Gastrocnemius medialis (tissue), 4 donors: ENCODE results near the gene TOR1AIP2. TPM values are rescaled to one million over a fixed set of nuclear protein-coding genes. Genes with fewer than 3 reads are reported as not detected.
A peak's percentile ranks its signal among the peaks of the same experiment; 100 is the strongest.

ENCODE experiments used
- ATAC-seq, 2 donors: fragments of 150-250 bp; one replicate each; pipeline ENCODE4 v1.9.1; 2016
- DNase-seq, 2 donors: peaks; one replicate each; pipeline ENCODE4 v3.0.0-alpha.2; 2019
- H3K27ac ChIP-seq, 4 donors: fragments of 200-600 bp; sonication (generic); 1 replicate in 1 of 4; 2 replicates in 3 of 4; pipeline ENCODE4 v1.5.1; 2016 to 2018; ENCODE audit warnings: mild to moderate bottlenecking in 2 of 4, moderate library complexity in 1 of 4
- H3K27me3 ChIP-seq, 3 donors: fragments of 200-600 bp; sonication (generic) in 2 of 3; 1 replicate in 1 of 3; 2 replicates in 2 of 3; pipeline versions ENCODE4 v1.5.1 to v1.6.0; 2016 to 2019; ENCODE audit warnings: mild to moderate bottlenecking in 1 of 3, moderate library complexity in 1 of 3
- H3K36me3 ChIP-seq, 2 donors: fragments of 200-600 bp; sonication (generic) in 1 of 2; one replicate each; pipeline ENCODE4 v1.5.1; 2017 to 2018
- H3K4me1 ChIP-seq, 2 donors: fragments of 200-600 bp; sonication (generic) in 1 of 2; one replicate each; pipeline ENCODE4 v1.5.1; 2016 to 2017; ENCODE audit warnings: mild to moderate bottlenecking in 2 of 2
- H3K4me3 ChIP-seq, 4 donors: fragments of 200-600 bp; sonication (generic) in 3 of 4; 1 replicate in 1 of 4; 2 replicates in 3 of 4; pipeline ENCODE4 v1.5.1; 2016 to 2019; ENCODE audit warnings: mild to moderate bottlenecking in 2 of 4
- H3K9me3 ChIP-seq, 3 donors: fragments of 200-600 bp; sonication (generic) in 2 of 3; 1 replicate in 1 of 3; 2 replicates in 2 of 3; pipeline ENCODE4 v1.5.1; 2016 to 2019
- POLR2A ChIP-seq, 2 donors: fragments of 450-650 bp; IDR thresholded peaks; one replicate each; pipeline ENCODE4 v1.6.1; 2017; ENCODE audit warnings: antibody characterized with exemption in 2 of 2, mild to moderate bottlenecking in 2 of 2, moderate library complexity in 2 of 2
- in situ Hi-C, 4 donors: fragments of 200-750 bp; cut with MboI; loops; one replicate each; pipeline versions ENCODE4 v1.15.0 to v1.8.0; 2017; ENCODE audit warnings: low sequenced_read_pairs in 4 of 4
- intact Hi-C: fragments of 100-400 bp; cut with DNase I; formaldehyde crosslinking; loops from one replicate; pipeline ENCODE4 v1.15.1; 2023; ENCODE audit warnings: low total_unique reads
- total RNA-seq, 4 donors: library from RNA; depleted of rRNA; stranded (reverse); fragments of >200 nt; gene quantifications; one replicate each; pipeline versions ENCODE4 v1.1.0 to v1.2.3, GENCODE V29; 2016
- TF ChIP-seq, protein P1 (sequence below), 5 experiments: fragments of 450-650 bp in 3 of 5; fragments of 200-600 bp in 2 of 5; sonication (generic) in 2 of 5; IDR thresholded peaks in 4 of 5; conservative IDR thresholded peaks in 1 of 5; 1 replicate in 4 of 5; 2 replicates in 1 of 5; pipeline ENCODE4 v1.5.1; 2016 to 2019; ENCODE audit warnings: antibody characterized with exemption in 5 of 5, mild to moderate bottlenecking in 3 of 5, moderate library complexity in 3 of 5

The TOR1AIP2 gene
- total RNA-seq, 4 donors from 2014 or later: 78.7 to 274 (median 129) TPM

DNA sequence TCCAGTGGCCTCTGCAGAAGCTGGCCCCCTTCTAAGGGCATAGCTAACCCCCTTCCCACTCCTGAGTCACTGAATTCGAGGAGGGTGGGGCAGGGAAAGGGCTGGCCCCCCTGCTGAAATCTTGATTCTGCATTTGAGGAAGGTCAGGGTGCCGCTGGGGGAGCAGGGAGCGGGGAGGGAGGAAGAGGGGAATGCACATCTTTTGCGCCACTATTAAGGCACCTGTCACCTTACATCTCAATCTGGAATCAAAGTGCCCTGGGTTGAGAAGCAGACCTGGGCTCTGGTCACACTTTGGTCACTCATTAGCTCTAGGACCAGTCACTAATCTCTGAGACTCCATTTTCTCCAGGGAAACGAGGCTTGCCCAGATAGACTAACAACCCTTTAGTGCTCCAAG lies 62.0 kb downstream of the TOR1AIP2 start:
- in situ Hi-C loops (loop anchor here in 1 of 4 donors (25.0 kb wide), 1 partner anchor 728 kb away; the partner anchor contains the start of gene TOR3A), intact Hi-C loops (no loop called here)
- Histone ChIP-seq H3K4me3 (peak overlapping the region; percentile 43 to 78 (median 46)), H3K4me1 (peaks cover 14 to 19% of the 10 kb centered on the region in 2 donors), H3K27me3 (peaks cover 0 to 9% (median 5%) of the 10 kb centered on the region in 3 donors), H3K36me3 (no peaks in the 10 kb centered on the region), H3K9me3 (no peaks in the 10 kb centered on the region), H3K27ac (peak overlapping the region; percentile 38 to 51 (median 42))
- no peak for TF ChIP-seq POLR2A (IDR thresholded peaks at IDR 0.05)
- TF ChIP-seq, protein P1, sequence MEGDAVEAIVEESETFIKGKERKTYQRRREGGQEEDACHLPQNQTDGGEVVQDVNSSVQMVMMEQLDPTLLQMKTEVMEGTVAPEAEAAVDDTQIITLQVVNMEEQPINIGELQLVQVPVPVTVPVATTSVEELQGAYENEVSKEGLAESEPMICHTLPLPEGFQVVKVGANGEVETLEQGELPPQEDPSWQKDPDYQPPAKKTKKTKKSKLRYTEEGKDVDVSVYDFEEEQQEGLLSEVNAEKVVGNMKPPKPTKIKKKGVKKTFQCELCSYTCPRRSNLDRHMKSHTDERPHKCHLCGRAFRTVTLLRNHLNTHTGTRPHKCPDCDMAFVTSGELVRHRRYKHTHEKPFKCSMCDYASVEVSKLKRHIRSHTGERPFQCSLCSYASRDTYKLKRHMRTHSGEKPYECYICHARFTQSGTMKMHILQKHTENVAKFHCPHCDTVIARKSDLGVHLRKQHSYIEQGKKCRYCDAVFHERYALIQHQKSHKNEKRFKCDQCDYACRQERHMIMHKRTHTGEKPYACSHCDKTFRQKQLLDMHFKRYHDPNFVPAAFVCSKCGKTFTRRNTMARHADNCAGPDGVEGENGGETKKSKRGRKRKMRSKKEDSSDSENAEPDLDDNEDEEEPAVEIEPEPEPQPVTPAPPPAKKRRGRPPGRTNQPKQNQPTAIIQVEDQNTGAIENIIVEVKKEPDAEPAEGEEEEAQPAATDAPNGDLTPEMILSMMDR (IDR thresholded peaks at IDR 0.05 in 4 of 5, conservative IDR thresholded peaks at IDR 0.05 in 1 of 5): no peak
- DNase-seq (no peak), ATAC-seq (no peak)

DNA sequence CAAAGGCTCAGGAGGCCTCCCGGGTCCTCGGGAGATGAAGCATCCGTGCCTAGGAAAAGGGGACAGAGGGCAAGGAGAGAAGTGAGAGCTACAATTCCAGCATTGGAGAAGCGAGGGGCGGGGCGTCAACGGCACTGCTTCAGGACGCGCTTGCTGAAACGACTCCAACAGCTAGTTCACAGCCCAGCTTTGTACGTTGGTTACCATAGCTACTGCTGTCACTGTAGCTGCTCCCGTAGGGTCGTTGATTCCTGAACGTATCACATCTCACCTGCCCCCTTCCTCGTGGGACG lies 63.1 kb downstream of the TOR1AIP2 start:
- Histone ChIP-seq H3K4me1 (peaks cover 14 to 19% of the 10 kb centered on the region in 2 donors), H3K27me3 (peaks cover 4 to 9% (median 5%) of the 10 kb centered on the region in 3 donors), H3K9me3 (no peaks in the 10 kb centered on the region), H3K36me3 (no peaks in the 10 kb centered on the region), H3K27ac (peak overlapping the region in 2 of 4 donors; percentile 45 to 51), H3K4me3 (peak overlapping the region; percentile 43 to 78 (median 46))
- in situ Hi-C loops (loop anchor here in 1 of 4 donors (25.0 kb wide), 1 partner anchor 727 kb away; the partner anchor contains the start of gene TOR3A), intact Hi-C loops (no loop called here)
- no peak for DNase-seq
- no peak for TF ChIP-seq POLR2A (IDR thresholded peaks at IDR 0.05)
- TF ChIP-seq, protein P1 (IDR thresholded peaks at IDR 0.05 in 4 of 5, conservative IDR thresholded peaks at IDR 0.05 in 1 of 5): no peak
- ATAC-seq: peak; percentile 37 to 67

DNA sequence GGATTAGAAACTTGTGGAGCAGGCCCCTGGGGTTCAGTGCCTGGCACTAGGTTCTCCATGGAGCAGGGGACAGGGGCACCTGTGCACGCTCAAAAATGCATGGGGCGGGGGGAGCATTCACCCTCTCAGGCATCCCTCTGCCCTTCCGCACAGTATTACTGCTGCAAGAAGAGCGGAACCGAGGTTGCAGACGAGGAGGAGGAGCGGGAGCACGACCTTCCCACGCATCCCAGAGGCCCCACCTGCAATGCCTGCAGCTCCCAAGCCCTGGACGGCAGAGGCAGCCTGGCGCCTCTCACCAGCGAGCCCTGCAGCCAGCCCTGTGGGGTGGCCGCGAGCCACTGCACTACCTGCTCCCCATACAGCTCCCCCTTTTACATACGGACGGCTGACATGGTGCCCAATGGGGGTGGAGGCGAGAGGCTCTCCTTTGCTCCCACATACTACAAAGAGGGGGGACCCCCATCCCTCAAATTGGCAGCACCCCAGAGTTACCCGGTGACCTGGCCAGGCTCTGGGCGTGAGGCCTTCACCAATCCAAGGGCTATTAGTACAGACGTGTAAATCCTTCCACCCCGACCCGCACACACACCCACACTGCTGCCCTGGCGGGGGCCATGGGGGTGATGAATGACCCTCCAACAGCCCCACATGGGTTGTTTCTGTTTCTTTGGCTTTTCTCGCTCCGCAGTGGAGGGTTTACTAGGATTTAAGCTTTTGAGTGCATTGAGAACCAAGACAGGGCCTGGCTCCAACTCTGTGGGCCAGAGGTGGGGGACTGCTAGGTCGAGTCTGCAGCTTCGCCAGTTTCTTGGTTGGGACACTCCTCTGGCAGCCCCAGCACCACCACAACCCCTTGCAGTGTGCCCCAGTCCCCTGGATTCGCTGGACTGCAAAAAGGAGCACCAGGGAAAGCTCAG lies 63.7 kb downstream of the TOR1AIP2 start:
- Histone ChIP-seq H3K4me3 (peak overlapping the region; percentile 43 to 78 (median 46)), H3K9me3 (no peaks in the 10 kb centered on the region), H3K4me1 (peaks cover 14 to 19% of the 10 kb centered on the region in 2 donors), H3K27ac (no peak overlapping the region), H3K27me3 (peaks cover 4 to 9% (median 5%) of the 10 kb centered on the region in 3 donors), H3K36me3 (no peaks in the 10 kb centered on the region)
- no peak for ATAC-seq
- intact Hi-C loops (no loop called here), in situ Hi-C loops (loop anchor here in 1 of 4 donors (25.0 kb wide), 1 partner anchor 727 kb away; the partner anchor contains the start of gene TOR3A)
- DNase-seq: no peak
- no peak for TF ChIP-seq POLR2A (IDR thresholded peaks at IDR 0.05)
- TF ChIP-seq, protein P1 (IDR thresholded peaks at IDR 0.05 in 4 of 5, conservative IDR thresholded peaks at IDR 0.05 in 1 of 5): no peak

DNA sequence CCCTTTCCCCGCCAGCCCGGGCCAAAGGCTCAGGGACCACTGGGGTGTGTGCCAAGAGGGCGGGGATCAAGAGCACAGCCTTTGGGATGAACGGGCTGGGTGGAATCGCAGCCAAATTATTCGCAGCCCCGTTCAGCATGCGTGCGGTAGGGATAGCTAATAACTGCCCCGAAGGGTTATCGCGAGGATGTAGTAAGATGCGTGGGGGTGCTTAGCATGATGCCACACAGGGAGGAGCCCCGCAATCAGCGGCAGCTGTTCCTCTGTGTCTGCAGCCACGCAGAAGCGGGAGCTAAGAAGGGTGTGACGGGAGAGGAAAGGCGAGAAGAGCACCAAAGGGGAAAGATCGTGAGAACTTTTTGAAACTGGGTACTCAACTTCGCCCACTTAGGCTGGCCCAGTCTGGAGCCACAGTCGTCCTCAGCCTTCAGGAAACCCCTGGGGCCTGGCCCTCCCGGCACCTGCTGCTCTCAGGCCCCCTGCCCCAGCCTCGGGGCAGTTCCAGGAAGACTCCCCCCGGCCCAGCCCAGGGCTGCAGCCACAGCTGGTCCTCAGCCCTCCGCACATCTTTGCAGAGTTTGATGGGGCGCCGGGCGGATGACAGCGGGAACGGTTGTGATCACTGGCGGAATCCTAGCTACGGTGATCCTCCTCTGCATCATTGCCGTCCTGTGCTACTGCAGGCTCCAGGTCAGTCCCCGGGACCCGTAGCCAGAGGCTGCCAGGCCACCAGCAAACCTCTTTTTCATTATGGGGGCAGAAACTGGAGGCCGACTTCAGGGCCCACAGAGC lies 64.9 kb downstream of the TOR1AIP2 start:
- in situ Hi-C loops: loop anchor here in 1 of 4 donors (25.0 kb wide), 1 partner anchor 725 kb away; the partner anchor contains the start of gene TOR3A
- intact Hi-C loops: no loop called here
- Histone ChIP-seq H3K4me3 (no peak overlapping the region), H3K27ac (no peak overlapping the region), H3K27me3 (peaks cover 4 to 9% (median 5%) of the 10 kb centered on the region in 3 donors), H3K4me1 (peaks cover 14 to 19% of the 10 kb centered on the region in 2 donors), H3K9me3 (no peaks in the 10 kb centered on the region), H3K36me3 (no peaks in the 10 kb centered on the region)
- no peak for DNase-seq
- ATAC-seq: no peak
- TF ChIP-seq POLR2A (IDR thresholded peaks at IDR 0.05): no peak
- TF ChIP-seq, protein P1 (IDR thresholded peaks at IDR 0.05 in 4 of 5, conservative IDR thresholded peaks at IDR 0.05 in 1 of 5): no peak
